Measurements from ENCODE around the gene USP22.

The USP22 gene

DNA sequence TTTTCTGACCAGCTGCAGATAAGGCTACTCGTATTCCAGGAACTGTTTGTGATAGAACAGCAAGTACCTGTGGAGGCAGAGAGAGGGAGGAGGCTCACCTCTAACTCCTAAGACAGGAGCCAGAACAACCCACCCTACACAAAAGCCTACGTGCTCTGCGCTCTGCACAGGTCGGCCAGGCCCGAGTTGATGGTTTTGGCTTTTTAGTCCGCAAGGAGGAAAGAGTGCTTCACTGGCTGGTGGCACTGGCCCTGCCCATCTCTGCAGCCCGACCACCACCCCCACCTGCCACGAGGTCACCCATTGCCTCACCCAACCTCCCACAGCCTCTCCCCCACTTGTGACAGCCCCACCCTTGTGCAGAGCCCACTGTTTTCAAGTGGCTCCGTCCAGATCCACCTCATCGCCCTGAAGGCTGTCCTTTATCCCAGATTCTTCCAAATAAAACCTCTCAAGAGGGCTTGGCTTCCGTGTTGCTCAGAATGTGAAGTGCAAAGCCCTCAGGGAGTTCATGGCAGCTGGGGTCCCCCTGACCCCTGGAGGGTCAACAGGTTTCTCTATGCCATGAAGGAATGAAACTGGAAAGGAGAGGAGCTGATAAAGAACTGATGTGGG lies 39.7 kb downstream of the USP22 start:
- in situ Hi-C loops (cut with HindIII; ENCODE audit: low sequenced_read_pairs) = no loop called here

GRCh38 chr17:21002309-21003006 lies 40.4 kb downstream of the USP22 start:
- in situ Hi-C loops (cut with HindIII; ENCODE audit: low sequenced_read_pairs) = no loop called here

DNA sequence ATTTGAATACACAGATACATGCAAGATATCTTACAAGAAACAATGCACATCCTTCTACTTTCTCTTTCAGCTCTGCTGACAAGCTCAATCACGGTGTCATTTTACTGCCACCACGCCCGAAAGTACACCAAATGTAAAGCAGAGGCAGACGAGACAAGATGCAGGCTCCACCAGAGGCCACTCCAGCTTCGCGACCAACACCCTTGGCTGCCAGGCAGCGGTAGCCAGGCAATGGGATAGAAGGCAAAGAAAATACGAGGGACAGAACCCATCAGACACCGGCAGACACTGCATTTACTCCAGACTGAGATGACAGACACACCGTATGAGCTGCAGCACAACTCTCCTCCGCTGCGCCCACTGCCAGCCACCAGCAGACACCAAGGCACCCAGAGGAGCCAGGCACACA lies 41.0 kb downstream of the USP22 start:
- in situ Hi-C loops (cut with HindIII; ENCODE audit: low sequenced_read_pairs) = no loop called here

DNA sequence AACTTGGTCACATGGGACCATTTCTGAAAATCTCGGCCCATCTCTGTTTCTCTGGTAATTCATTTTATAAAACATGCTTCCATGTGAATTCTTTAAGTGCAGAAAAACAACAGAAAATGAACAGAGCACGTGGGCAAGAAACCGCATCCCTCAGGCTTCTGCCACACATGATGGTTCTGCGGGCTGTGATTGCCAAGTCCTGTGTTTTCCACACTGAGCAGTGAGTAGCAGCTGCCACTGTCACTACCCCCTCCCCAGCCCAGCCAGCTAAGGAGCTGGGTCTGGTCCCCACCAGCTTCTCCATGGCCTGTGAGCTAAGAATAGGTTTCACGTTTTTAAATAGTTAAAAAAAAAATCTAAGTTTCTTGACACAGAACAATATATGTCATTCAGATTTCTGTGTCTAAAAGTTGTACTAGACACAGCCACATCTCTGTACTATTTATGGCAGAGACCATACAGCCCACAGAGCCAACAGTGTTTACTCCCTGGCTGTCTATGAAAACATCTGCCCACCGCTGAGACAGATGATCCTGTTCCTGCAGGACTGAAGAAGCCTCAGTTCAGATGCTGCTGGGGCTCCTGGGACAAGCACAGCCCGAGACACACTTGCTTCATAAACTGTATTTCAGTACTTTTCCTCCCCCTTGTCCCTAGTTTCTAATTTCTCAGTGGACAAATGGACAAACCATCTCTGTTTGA lies 41.5 kb downstream of the USP22 start:
- in situ Hi-C loops (cut with HindIII; ENCODE audit: low sequenced_read_pairs) = no loop called here

DNA sequence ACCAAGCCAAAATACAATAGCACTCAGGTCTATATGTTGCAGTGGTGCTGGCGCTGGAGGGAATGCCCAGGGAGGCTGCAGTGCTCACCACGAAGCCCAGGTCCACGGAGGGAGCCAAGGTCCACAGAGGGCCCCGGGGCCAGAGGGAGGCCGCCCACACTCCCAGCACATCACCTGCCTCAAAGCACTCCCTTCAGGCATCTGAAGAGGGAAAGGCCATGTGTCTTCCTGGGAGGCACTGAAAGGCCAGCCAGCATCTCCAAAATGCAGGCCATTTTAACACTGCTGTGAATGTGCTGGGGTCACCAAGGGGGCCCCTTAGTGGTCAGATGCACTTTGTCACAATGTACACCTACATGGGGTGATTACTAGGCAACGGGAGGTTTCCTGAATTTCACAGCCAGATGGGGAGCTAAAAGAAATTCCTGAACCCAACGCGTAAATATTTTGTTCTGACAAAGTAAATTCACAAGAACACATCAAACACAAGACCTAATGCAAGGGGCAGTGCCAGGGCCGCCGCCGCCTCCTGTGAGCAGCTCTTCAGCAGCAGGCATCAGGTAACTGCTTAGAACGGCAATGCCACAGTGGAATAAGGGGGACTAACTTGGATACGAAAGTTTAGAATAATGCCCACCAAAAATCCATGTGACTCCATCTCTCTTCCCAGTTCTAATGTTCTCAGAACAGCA lies 42.8 kb downstream of the USP22 start:
- in situ Hi-C loops (cut with HindIII; ENCODE audit: low sequenced_read_pairs) = loop anchor here (5.0 kb wide), 1 partner anchor 77 kb away; no protein-coding TSS in a partner anchor

DNA sequence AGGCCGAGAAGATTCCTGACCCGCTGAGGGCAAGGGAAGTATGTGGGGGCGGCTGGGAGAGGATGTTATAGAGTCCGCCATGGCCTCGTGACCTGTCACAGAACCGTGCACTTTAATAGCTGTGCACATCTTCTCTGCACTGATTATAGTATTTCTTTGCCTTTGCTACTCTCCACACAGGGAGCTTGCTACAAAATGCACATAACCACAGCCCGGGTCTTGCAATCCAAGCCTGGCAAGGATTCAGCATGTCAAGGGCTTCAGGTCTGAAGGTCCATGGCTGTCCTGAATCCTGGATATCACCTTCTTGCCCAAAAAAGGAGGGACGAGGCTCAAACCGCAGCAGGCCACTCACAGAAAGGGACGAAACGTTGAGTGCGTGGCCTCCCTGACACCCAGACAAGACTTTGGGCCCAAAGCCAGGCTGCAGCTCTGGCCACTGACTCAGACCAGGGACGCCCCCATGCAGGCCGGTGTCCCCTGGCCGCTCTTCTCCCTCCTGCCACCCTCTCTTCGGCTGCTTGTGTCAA lies 43.7 kb downstream of the USP22 start:
- in situ Hi-C loops (cut with HindIII; ENCODE audit: low sequenced_read_pairs) = loop anchor here (5.0 kb wide), 1 partner anchor 78 kb away; no protein-coding TSS in a partner anchor

- in situ Hi-C loops (cut with HindIII; ENCODE audit: low sequenced_read_pairs) = loop anchor here (5.0 kb wide), 1 partner anchor 79 kb away; no protein-coding TSS in a partner anchor
These were observed 44.2 kb downstream of the USP22 start for GRCh38 chr17:20998571-20999043.

DNA sequence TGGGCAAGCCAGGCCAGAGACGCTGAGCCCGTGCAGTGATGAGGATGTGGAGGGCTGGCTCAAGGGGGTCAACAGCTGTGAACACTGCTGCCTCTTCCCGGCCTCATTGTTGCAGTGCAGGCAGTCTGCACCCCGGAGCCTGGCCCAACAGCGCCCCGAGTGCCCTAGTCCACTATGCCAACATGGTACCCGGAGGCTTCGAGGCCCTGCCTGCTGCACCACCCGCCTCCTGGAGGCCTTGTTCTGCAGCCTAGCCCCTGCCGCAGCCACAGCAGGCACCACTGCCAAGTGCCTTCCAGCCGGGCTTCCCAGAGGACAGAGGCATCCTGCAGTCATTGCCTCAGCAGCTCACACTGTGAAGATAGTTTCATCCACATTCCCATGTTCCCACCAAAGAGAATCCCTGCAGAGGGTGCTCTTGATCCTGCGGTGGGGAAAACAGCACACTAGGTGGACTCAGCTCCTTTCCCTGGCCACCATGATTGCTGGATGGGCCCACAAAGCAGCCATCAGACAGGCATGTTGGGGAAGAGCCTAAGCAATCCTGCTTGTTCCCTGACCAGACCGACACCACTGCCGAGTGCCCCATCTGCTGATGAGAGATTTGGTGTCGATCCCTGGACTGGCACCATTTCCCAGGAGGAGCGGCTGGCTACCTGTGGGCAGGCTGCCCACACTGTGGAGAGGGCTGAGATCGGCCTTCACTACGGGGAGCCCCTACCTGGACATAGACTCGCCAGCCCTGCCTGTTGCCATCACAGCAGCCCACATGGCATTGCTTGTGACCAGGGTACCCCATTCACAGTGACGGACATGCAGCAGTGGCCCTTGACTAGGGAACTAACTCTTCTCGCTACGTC lies 44.9 kb downstream of the USP22 start:
- in situ Hi-C loops (cut with HindIII; ENCODE audit: low sequenced_read_pairs) = loop anchor here (5.0 kb wide), 1 partner anchor 79 kb away; no protein-coding TSS in a partner anchor

- in situ Hi-C loops (cut with HindIII; ENCODE audit: low sequenced_read_pairs) = loop anchor here (5.0 kb wide), 1 partner anchor 80 kb away; no protein-coding TSS in a partner anchor
These were observed 45.8 kb downstream of the USP22 start for GRCh38 chr17:20996724-20997615.

DNA sequence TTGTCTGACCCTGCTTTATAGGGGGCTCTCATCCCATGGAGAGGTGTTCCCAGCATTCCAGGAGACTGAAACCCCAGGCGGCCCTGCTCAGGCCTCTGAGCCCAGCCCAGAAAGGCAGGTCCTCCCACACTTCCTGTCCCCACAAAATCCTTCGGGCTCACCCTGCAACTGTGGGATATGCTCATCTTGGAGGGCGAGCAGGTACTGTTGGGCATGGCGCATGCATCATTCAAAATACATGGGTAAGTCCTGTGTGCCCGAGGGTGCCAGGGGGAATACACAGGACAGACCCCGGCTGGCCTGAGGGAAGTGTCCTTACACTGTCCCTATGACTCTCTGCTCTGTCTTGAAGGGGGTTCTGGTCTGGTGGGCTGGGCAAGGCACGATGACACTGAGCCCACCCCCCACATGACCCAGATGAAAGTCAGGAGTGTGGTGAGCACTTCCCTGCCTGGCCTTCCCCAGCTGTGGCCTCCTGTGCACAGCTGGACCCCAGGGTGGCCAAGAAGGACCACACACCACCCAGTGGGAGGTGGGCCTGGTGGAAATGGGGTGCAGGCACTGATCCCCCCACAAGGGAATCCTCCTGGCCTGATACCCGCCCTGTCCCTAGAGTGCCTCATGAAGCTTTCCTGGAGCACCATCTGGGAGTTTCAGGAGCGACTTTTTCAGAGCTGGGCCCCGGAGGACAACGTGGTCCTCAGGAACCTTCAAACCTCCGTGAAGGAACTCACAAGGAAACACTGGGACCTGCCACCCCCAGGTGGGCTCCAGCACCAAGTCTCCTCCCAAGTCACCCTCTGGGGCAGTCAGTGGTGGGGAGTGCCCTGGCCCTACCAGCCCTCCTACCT lies 46.7 kb downstream of the USP22 start:
- in situ Hi-C loops (cut with HindIII; ENCODE audit: low sequenced_read_pairs) = loop anchor here (5.0 kb wide), 1 partner anchor 81 kb away; no protein-coding TSS in a partner anchor

- in situ Hi-C loops (cut with HindIII; ENCODE audit: low sequenced_read_pairs) = loop anchor here (5.0 kb wide), 1 partner anchor 82 kb away; no protein-coding TSS in a partner anchor
These were observed 47.5 kb downstream of the USP22 start for GRCh38 chr17:20995164-20995872.

DNA sequence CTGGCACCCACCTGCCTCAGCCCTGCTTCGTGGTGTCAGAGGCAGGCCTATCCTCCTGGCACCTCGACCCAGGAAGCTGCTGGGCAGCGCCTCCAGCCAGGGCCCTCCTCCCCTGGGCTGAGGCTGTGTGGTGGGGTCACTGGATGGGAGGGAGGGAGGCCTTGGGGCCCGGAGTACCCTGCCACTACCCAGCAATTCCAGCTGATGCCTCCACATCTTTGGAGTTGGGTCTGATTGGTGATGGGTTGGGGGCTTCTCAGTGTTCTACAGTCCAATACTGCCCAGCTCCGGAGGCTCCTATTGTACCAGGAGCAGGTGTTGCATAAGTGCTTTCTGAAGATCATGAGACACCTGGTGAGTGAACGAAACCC lies 48.0 kb downstream of the USP22 start:
- in situ Hi-C loops (cut with HindIII; ENCODE audit: low sequenced_read_pairs) = loop anchor here (5.0 kb wide), 1 partner anchor 83 kb away; no protein-coding TSS in a partner anchor

DNA sequence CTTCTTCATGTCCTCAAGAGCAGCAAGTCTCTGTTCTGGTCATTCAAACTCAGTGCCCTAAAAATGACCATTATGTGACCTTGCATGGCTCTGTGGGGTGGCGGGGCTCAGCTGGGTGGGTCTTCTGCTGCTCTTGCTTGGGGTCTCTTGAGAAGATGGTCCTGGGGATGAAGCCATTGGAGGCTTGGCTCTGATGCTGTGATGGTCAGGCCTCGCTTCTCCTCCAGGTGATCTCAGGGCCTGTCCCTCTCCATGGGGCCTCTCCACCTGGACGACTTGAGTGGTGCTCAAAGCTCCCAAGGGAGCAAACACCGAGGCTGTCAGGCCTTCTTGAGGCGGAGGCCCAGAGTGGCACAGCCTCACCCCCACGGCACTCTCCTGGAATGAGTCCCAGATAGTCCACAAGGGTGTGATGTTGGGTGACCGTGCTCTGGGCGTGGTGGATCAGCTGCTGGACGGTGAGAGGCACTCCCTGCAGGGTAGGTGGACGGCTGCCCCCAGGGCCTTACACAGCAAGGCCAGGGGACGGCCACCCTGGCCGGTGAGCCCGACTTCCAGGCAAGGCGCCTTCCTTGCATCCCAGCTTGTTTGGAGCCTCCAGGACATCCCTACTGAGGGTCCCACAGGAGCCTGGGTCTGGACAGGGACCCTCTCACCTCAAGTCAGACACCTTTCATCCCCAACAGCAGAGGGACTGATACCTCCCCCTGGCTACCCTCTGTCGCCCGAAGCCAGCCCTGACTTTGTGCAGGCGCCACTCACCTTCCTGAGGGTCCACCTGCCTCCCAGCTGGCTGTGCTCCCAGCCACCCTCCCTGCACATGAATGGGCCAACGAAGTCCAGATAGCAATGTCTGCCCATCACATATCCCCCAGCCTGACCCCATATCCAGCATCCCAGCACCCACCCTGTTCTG lies 48.7 kb downstream of the USP22 start:
- in situ Hi-C loops (cut with HindIII; ENCODE audit: low sequenced_read_pairs) = no loop called here

- in situ Hi-C loops (cut with HindIII; ENCODE audit: low sequenced_read_pairs) = no loop called here
These were observed 49.6 kb downstream of the USP22 start for GRCh38 chr17:20992987-20993862.

DNA sequence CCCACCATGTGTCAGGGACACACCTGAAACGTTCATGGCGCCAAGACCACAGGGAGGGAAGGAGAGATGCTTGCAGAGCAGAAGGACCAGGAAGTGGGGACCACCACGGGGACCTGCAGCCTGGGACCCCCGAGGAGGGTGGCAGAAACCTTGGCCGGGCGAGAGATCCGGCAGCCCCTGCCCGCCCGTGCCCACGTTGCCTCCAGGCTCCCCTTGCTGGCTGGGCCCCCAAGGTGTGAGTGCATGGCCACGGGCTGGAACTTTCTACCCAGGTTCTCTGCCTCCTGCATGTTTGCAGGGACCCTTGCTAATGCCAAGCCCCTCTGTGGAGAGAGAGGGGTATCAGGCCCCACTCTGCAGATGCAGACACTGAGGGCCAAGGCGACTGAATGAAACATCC lies 50.4 kb downstream of the USP22 start:
- in situ Hi-C loops (cut with HindIII; ENCODE audit: low sequenced_read_pairs) = no loop called here

Measured in endothelial cell of hepatic sinusoid (primary cell).